Caco-2 (cell line): ENCODE results near the gene NRK. TPM values are rescaled to one million over a fixed set of nuclear protein-coding genes. Genes with fewer than 3 reads are reported as not detected.
"Not testable (repeated sequence)": the region's sequence is repeated elsewhere in the genome, so short reads cannot be mapped to it uniquely, and the experiment has no call there.

Source experiments
- BruUV-seq: library from RNA; stranded (reverse); fragments of 400-500 nt; replicated peaks from 2 replicates; lab custom pipeline; 2021; lab: Mats Ljungman, UMichigan
- CTCF ChIA-PET: fragments of 300-600 bp; sonication (Branson Sonifier 250); formaldehyde crosslinking; loops from one replicate; lab custom pipeline; 2022; ENCODE audit warnings: antibody characterized with exemption; lab: Charles Lee
- POLR2A ChIA-PET: fragments of 300-600 bp; sonication (Branson Sonifier 250); formaldehyde crosslinking; loops from one replicate; lab custom pipeline; 2022; ENCODE audit warnings: antibody characterized with exemption; lab: Charles Lee
- DNase-seq, 2 experiments: peaks; one replicate each; pipeline versions ENCODE4 v3.0.0 to v3.0.0-alpha.2; 2020 to 2022
- H3K27me3 ChIP-seq: replicated peaks from 2 replicates; pipeline ENCODE4 v1.6.0; 2011; ENCODE audit warnings: low read length; ENCODE audit not compliant: control insufficient read depth, insufficient read depth
- H3K36me3 ChIP-seq: 2 replicates; pipeline ENCODE4 v1.5.1; 2011; ENCODE audit warnings: low read length; ENCODE audit not compliant: control insufficient read depth, insufficient read depth
- H3K4me1 ChIP-seq: fragments of 250-450 bp; sonication (Bioruptor Pico); 2 replicates; pipeline ENCODE4 v1.5.1; 2020; ENCODE audit warnings: mild to moderate bottlenecking
- H3K4me3 ChIP-seq: 2 replicates; pipeline ENCODE4 v1.5.1; 2011; ENCODE audit warnings: low read depth, mild to moderate bottlenecking, control low read depth, low read length
- H3K9me3 ChIP-seq: fragments of 250-450 bp; sonication (Bioruptor Pico); 2 replicates; pipeline ENCODE4 v1.5.1; 2020; ENCODE audit warnings: mild to moderate bottlenecking, moderate library complexity
- H3K27ac Mint-ChIP-seq: one replicate; pipeline ENCODE4 v1.8.0; 2022; ENCODE audit warnings: mixed read lengths; ENCODE audit not compliant: unreplicated experiment
- H3K27me3 Mint-ChIP-seq: one replicate; pipeline ENCODE4 v1.8.0; 2022; ENCODE audit warnings: mixed read lengths; ENCODE audit not compliant: insufficient read depth, unreplicated experiment
- H3K36me3 Mint-ChIP-seq: one replicate; pipeline ENCODE4 v1.8.0; 2022; ENCODE audit warnings: mild to moderate bottlenecking, mixed read lengths; ENCODE audit not compliant: insufficient read depth, unreplicated experiment
- H3K4me1 Mint-ChIP-seq: one replicate; pipeline ENCODE4 v1.8.0; 2022; ENCODE audit warnings: low read depth, mixed read lengths; ENCODE audit not compliant: unreplicated experiment
- H3K4me3 Mint-ChIP-seq: one replicate; pipeline ENCODE4 v1.8.0; 2022; ENCODE audit warnings: mild to moderate bottlenecking, moderate library complexity, mixed read lengths; ENCODE audit not compliant: unreplicated experiment
- H3K9me3 Mint-ChIP-seq: one replicate; pipeline ENCODE4 v1.8.0; 2022; ENCODE audit warnings: mixed read lengths; ENCODE audit not compliant: unreplicated experiment
- CTCF ChIP-seq, 2 experiments: fragments of 200-600 bp in 1 of 2; IDR thresholded peaks; 1 replicate in 1 of 2; 2 replicates in 1 of 2; pipeline versions ENCODE4 v1.5.1 to v1.8.0; 2011 to 2022; ENCODE audit warnings: antibody characterized with exemption in 1 of 2, control low read depth in 1 of 2, inconsistent platforms in 1 of 2, low read depth in 1 of 2, low read length in 1 of 2, mild to moderate bottlenecking in 1 of 2, moderate library complexity in 1 of 2; ENCODE audit not compliant: insufficient read depth in 1 of 2, severe bottlenecking in 1 of 2, unreplicated experiment in 1 of 2
- intact Hi-C: fragments of 100-400 bp; cut with micrococcal nuclease; formaldehyde crosslinking; loops from one replicate; pipeline ENCODE4 v1.10.0; 2022; ENCODE audit not compliant: unreplicated experiment
- total RNA-seq: library from RNA; stranded (reverse); gene quantifications from 2 replicates; pipeline ENCODE4 v1.2.3, GENCODE V29; 2022

Gene NRK
- total RNA-seq, 1 experiment from 2014 or later: 0.16 TPM

DNA sequence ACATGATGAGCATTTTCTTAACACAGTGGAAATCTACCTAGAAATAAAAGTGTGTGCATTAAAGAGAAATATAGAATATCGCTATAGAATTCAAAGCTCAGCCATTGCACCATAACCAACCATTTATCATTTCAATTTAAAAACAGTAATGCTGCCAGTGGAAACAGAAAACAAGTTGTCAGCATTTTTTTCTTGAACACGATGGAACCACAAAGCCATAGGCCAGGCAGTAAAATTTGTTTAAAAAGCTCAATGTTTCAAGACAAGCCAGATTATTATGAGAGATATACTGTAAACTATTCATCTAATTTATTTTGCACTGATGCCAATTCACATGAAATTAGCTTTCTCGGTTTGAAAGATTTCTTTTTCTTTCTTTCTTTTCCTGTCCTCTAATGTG lies 46.7 kb upstream of the NRK start:
- no TSS peak for BruUV-seq
- Histone ChIP-seq H3K27me3 (no peaks in the 10 kb centered on the region), H3K4me3 (no peak overlapping the region), H3K4me1 (no peaks in the 10 kb centered on the region), H3K36me3 (no peaks in the 10 kb centered on the region), H3K9me3 (no peaks in the 10 kb centered on the region)
- ChIA-PET POLR2A (no interaction called here), CTCF (no interaction called here)
- Mint-ChIP-seq H3K27ac (no peak overlapping the region), H3K27me3 (peaks cover 7% of the 10 kb centered on the region), H3K36me3 (no peaks in the 10 kb centered on the region), H3K4me3 (no peak overlapping the region), H3K4me1 (no peaks in the 10 kb centered on the region), H3K9me3 (no peaks in the 10 kb centered on the region)
- TF ChIP-seq CTCF (IDR thresholded peaks at IDR 0.05; ENCODE audit: insufficient read depth in 1 of 2, low read depth in 1 of 2, low read length in 1 of 2, severe bottlenecking in 1 of 2, unreplicated experiment in 1 of 2): no peak
- no peak for DNase-seq
- intact Hi-C loops: no loop called here

GRCh38 chrX:105781804-105782203 lies 40.5 kb upstream of the NRK start:
- intact Hi-C loops: no loop called here
- DNase-seq: no peak
- Histone ChIP-seq H3K9me3 (no peaks in the 10 kb centered on the region), H3K4me3 (no peak overlapping the region), H3K4me1 (no peaks in the 10 kb centered on the region), H3K36me3 (no peaks in the 10 kb centered on the region), H3K27me3 (no peaks in the 10 kb centered on the region)
- H3K4me1 Mint-ChIP-seq: no peaks in the 10 kb centered on the region
- ChIA-PET POLR2A (no interaction called here), CTCF (no interaction called here)
- TF ChIP-seq CTCF (IDR thresholded peaks at IDR 0.05; ENCODE audit: insufficient read depth in 1 of 2, low read depth in 1 of 2, low read length in 1 of 2, severe bottlenecking in 1 of 2, unreplicated experiment in 1 of 2): no peak
- H3K36me3 Mint-ChIP-seq: no peaks in the 10 kb centered on the region
- no peaks in the 10 kb centered on the region for H3K9me3 Mint-ChIP-seq
- H3K27ac Mint-ChIP-seq: no peak overlapping the region
- BruUV-seq: no TSS peak
- peaks cover 2% of the 10 kb centered on the region for H3K27me3 Mint-ChIP-seq
- no peak overlapping the region for H3K4me3 Mint-ChIP-seq

DNA sequence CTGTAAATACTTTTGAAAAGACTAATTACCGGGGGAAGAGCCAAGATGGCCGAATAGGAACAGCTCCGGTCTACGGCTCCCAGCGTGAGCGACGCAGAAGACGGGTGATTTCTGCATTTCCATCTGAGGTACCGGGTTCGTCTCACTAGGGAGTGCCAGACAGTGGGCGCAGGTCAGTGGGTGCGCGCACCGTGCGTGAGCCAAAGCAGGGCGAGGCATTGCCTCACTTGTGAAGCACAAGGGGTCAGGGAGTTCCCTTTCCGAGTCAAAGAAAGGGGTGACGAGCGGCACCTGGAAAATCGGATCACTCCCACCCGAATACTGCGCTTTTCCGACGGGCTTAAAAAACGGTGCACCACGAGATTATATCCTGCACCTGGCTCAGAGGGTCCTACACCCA lies 25.5 kb upstream of the NRK start:
- H3K27me3 ChIP-seq, H3K27ac Mint-ChIP-seq, H3K27me3 Mint-ChIP-seq, H3K36me3 Mint-ChIP-seq, POLR2A ChIA-PET, BruUV-seq, H3K4me3 ChIP-seq, H3K36me3 ChIP-seq, DNase-seq, H3K4me1 ChIP-seq, H3K9me3 Mint-ChIP-seq, H3K4me1 Mint-ChIP-seq, intact Hi-C loops, CTCF ChIA-PET, H3K9me3 ChIP-seq: not testable (repeated sequence)
- H3K4me3 Mint-ChIP-seq: peak overlapping the region; percentile 29

GRCh38 chrX:105803891-105804290 lies 18.4 kb upstream of the NRK start:
- no TSS peak for BruUV-seq
- no peaks in the 10 kb centered on the region for H3K4me1 ChIP-seq
- POLR2A ChIA-PET: no interaction called here
- CTCF ChIA-PET: no interaction called here
- no peaks in the 10 kb centered on the region for H3K36me3 ChIP-seq
- H3K36me3 Mint-ChIP-seq: no peaks in the 10 kb centered on the region
- H3K27me3 Mint-ChIP-seq: no peaks in the 10 kb centered on the region
- H3K4me3 ChIP-seq: no peak overlapping the region
- H3K9me3 Mint-ChIP-seq: no peaks in the 10 kb centered on the region
- TF ChIP-seq CTCF (IDR thresholded peaks at IDR 0.05; ENCODE audit: insufficient read depth in 1 of 2, low read depth in 1 of 2, low read length in 1 of 2, severe bottlenecking in 1 of 2, unreplicated experiment in 1 of 2): no peak
- no peak for DNase-seq
- no peaks in the 10 kb centered on the region for H3K27me3 ChIP-seq
- H3K4me1 Mint-ChIP-seq: no peaks in the 10 kb centered on the region
- no peak overlapping the region for H3K27ac Mint-ChIP-seq
- H3K4me3 Mint-ChIP-seq: no peak overlapping the region
- no peaks in the 10 kb centered on the region for H3K9me3 ChIP-seq
- intact Hi-C loops: no loop called here

DNA sequence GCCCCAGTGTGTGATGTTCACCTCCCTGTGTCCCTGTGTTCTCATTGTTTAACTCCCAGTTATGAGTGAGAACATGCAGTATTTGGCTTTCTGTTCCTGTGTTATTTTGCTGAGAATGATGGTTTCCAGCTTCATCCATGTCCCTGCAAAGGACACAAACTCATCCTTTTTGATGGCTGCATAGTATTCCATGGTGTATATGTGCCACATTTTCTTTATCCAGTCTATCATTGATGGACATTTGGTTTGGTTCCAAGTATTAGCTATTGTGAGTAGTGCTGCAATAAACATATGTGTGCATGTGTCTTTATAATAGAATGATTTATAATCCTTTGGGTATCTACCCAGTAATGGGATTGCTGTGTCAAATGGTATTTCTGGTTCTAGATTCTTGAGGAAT lies 16.7 kb upstream of the NRK start:
- H3K27me3 Mint-ChIP-seq, H3K27ac Mint-ChIP-seq, intact Hi-C loops, H3K4me1 ChIP-seq, H3K4me1 Mint-ChIP-seq, POLR2A ChIA-PET, H3K27me3 ChIP-seq, CTCF ChIA-PET, H3K4me3 ChIP-seq, H3K4me3 Mint-ChIP-seq, BruUV-seq, DNase-seq, H3K9me3 ChIP-seq, H3K9me3 Mint-ChIP-seq, H3K36me3 ChIP-seq, H3K36me3 Mint-ChIP-seq: not testable (repeated sequence)
